Dermis blood vessel endothelial cell (primary cell): ENCODE results near the gene NXNL2. TPM values are rescaled to one million over a fixed set of nuclear protein-coding genes. Genes with fewer than 3 reads are reported as not detected.

ENCODE experiments used
- DNase-seq: peaks from one replicate; pipeline ENCODE4 v3.0.0; 2010
- total RNA-seq: library from RNA; depleted of rRNA; stranded (reverse); fragments of >200 nt; gene quantifications from 2 replicates; pipeline ENCODE4 v1.2.3, GENCODE V29; 2014

NXNL2 gene
- total RNA-seq: 0.28 TPM in 1 of 2 replicates, not detected in the other

DNA sequence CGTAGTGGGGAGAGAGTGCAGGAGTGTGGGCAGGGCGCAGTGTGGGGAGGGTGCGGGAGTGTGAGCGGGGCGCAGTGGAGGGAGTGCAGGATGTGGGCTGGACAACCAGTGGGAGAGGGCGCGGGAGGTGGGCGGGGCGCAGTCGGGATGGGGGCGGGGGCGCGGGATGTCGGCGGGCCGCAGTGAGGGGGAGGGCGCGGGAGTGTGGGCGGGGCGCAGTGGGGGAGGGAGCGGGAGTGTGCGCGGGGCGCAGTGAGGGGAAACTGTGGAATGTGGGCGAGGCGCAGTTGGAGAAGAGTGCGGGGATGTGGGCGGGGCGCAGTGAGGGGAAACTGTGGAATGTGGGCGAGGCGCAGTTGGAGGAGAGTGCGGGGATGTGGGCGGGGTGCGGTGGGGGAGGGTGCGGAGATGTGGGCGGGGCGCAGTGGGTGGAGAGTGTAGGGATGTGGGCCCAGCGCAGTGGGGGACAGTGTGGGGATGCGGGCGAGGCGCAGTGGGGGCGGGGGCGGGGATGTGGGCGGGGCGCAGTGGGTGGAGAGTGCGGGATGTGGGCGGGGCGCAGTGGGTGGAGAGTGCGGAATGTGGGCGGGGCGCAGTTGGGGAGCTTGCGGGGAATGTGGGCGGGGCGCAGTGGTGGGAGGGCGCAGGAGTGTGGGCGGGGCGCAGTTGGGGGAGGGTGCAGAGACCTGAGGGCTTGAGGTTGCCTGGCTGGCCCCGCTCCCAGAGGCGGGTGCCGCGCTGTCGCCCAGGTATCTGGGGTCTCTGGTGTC is at the start of gene NXNL2:
Gene NXNL2, plus strand, starts transcription at position 723 of the 770 bp plus-strand sequence. CDS start 257 bp downstream, outside the sequence.
- DNase-seq: peak; percentile 71

DNA sequence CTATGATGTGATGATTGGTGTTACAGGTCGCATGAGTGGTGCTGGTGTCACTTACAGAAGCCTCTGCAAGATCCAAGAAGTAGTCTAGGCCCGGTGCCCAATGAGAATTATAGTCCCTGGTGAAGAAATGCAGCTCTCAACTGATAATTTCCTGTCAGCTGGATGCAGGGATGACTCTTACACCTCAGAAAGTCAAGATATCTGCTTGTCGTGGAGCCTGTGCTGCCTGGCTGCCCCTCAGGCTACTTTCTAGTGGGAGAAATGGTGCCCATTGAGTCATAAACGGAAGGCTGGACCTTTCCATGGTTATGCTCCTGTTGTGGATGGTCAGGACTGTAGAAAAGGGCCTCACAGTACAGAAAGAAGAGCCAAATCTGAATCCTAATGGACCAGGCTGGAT is 46.8 kb upstream of the NXNL2 start:
- no peak for DNase-seq

DNA sequence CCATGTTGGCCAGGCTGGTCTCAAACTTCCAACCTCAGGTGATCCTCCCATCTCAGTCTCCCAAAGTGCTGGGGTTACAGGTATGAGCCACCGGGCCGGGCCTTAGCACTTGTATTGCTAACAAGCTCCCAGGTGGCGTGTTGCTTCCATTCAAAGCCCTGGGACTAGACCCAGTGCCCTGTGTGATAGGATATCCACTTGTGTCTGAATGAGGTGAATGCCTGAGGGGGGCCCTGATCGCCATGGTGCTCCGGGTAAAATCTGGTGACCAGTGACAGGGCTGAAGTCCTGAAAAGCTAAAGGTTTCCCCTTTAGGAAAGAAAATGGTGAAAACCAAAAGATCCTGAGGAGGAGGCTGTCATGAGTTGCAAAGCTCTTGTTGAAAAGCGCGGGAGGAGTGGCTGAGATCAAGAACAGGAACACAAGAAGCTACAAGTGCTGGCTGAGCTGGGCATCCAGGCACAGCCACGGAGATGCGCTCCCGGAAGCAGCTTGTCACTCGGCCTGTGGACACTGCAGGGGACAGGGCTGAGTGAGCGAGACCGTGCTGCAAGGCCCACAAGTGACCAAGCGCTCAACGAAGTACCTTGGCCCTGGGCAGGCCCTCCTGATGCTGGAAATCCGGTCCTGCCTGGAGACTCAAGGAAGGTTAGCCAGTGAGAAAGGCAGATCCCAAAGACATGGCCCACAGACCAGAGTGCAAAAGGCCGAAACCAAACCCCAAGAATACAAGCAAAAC is 39.8 kb upstream of the NXNL2 start:
- DNase-seq: no peak

DNA sequence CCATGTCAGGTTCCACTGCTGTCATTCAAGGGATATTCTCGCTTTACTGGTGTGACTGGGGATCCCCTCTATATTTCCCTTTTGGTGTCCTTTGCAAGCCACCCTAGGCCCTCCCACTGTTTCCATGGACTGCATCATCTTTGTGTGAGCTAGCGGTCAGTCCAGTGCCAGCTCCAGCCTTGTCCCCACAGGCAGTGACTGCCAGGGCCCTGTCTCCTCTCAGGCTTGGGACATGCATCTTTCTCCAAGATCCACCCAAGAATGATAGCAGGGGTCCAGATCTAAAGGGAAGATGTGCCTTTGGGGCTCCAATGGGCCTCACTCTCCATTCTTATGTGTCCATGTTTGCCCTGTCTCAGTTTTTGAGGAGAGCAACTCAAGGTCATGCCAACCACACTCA is 37.8 kb upstream of the NXNL2 start:
- no peak for DNase-seq

DNA sequence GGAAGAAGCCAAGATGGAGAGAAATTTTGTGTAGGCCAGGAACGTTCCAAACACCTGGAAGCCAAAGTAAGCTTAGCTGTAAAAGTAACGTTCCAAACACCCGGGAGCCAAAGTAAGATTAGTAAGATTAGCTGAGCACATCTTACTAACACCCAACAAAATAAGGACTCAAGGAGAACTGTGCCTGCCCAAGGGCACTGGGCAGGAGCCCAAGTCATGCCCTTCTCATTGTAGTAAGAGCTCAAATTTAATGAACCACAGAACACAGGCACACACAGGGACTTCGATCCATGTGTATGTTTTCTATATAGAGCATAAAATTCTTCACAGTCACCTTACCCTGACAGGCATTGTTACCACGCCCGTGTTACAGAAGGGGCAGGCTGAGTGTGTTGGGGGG is 36.1 kb upstream of the NXNL2 start:
- DNase-seq: no peak

DNA sequence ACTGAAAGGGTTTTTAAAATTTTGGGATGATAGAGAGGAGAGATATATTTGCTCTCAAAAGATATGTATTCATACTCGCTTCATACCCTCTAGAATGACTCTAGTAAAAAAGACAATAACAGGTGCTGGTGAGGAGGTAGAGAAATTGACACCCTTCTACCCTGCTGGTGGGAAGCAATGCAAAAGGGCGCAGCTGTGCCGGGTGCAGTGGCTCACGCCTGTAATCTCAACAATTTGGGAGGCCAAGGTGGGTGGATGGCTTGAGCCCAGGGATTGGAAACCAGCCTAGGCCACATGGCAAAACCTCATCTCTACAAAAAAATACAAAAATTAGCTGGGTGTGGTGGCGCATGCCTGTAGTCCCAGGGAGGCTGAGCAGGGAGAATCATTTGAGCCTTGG is 33.9 kb upstream of the NXNL2 start:
- DNase-seq: no peak

DNA sequence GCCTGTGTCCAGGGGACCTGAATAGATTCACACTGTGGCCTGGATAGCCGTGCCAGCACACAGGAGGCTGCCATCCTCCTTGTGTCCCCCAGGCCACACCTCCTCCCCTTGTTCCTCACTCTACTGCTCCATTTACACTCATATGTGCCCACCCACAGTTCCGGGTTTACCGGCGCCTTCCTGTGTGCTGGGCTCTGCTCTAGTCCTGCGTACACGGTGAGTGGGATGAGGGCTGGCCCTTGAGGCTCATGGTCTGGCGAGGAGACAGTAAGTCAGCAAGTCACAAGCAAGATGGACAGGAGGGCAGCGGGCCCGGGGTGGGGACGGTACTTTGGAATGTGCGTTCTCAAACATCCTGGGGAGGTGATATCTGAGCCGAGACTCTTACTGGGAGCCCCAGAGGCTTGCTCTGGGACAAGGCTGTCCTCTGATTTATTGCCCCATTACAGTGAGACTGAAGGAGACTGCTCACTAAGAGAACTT is 32.4 kb upstream of the NXNL2 start:
- no peak for DNase-seq

DNA sequence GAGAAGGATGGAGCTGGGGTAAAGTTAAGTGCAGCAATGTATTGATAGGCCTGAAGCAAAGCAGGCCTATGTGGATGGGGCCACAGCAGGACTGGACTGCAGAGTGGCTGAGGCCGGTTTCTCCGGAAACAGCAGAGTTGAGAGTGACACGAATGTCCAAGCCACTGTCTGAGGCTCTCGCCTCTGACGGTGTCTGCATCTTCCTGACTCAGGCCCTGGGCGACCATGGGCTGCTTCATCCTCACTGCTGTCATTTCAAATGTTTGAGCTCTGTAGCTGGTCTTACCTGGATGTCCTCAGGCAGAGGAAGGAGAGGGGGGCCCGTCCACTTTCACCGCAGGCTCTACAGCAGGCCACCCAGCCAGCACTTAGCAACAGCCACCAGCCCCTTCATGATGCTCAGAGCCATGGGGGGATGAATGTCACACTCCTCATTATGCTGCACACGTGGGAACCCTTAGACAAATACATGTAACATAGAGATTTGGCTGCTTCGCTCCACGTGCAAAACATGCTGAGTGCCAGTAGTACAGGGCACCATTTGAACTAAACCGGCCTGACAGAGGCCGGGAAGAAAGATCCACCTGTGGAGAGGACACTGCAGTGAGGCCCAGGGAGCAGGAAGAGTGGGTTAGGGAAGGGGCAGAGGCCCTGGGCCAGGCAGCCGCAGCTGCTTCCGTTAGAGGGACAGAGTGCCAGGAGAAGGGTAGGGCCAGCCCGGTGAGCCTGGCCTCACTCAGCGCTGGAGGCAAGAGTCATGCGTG is 31.7 kb upstream of the NXNL2 start:
- DNase-seq: no peak

DNA sequence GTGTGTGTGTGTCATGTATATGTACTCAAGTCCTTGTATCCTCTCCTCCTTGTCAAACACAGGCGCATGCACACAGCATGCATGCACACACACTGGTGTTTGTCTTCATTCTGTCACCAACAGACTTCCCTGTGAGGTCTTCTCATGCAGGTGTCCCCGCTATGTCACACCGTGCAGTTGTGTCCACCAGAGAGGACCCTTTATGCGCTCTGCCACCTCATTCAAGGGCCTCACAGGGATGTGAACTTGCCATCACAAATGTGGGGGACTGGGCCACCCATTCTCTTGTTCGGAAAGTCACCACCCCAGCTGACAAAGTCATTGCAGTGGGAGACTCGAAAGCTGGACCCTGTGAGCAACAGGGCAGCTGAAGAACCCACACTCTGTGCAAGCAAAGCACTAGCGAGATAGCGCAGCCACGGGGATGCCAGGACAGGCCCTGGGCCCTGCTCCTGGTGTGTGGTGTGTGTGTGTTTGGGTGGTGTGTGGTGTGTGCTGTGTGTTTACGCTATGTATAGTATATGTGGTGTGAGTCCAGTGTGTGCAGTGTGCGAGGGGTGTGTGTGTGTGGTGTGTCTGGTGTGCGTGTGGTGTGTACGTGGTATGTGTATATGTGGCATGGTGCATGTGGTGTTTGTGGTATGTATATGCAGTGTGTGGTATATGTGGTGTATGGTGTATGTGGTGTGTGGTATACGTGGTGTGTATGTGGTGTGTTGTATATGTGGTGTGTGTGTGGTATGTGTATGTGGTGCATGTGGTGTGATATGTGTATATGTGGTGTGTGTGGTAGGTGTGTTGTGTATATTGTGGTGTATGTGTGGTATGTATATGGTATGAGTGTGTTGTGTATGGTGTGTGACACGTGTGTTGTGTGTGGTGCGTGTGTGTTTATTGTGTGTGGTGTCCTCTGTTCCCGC is 30.9 kb upstream of the NXNL2 start:
- no peak for DNase-seq

DNA sequence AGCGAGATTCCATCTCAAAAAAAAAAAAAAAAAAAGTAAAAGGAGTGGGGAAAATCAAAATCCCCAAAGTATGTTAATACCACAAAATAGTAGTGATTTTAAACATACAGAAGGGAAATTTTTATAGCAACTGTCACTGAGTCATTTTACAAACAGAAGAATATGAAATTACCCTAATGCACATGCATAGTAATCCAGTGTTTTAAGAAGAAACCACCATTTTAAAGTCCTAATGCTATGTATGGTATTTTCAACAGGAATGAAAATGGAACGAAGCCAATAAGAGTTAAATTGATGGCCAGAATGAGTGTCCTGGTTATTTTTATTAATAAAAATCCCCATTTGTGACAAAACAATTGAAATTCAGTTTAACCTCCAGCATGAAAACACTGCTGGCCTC is 26.7 kb upstream of the NXNL2 start:
- DNase-seq: no peak

DNA sequence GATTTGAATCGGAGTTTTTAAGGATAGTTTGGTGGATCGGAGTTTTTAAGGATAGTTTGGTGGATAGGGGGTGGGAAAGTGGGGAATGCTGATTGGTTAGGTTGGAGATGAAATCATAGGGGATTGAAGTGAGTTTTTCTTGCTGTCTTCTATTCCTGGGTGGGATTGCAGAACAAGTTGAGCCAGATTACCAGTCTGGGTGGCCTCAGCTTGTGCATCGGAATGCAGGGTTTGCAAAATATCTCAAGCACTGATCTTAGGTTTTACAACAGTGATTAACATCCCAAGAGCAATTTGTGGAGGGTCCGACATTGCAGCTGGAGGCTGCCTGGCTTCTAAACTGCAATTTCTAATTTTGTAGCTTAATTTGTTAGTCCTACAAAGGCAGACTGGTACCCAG is 23.1 kb upstream of the NXNL2 start:
- DNase-seq: no peak

DNA sequence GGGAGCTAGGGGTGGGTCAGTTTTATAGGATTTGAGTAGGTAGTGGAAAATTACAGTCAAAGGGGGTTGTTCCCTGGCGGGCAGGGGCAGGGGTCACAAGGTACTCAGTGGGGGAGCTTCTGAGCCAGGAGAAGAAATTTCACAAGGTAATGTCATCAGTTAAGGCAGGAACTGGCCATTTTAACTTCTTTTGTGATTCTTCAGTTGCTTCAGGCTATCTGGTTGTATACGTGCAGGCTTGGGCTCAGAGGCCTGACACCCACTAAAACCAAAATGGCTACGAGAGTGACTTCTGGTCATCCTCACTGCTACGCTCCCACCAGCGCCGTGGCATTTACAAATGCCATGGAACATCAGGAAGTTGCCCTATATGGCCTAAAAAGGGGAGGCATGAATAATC is 20.7 kb upstream of the NXNL2 start:
- DNase-seq: no peak

DNA sequence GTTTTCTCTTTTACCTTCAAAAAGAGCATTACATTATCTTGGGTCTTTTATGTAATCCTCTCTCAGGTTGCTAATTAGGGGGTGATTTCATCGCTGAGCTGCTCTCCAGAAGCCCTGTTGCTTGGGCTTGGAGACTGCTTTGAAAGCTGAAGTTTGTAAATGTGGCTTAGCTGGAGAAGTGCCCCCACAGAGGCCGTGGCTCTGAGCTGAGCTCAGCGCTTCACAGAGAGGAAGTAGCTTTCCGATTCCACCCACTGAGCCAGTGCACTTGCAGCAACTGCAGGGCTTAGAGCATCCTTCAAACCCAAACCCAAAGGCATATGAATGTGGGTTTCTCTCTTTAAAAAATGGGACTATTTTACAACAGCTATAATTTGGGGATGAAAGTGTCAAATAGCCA is 13.7 kb upstream of the NXNL2 start:
- DNase-seq: no peak

DNA sequence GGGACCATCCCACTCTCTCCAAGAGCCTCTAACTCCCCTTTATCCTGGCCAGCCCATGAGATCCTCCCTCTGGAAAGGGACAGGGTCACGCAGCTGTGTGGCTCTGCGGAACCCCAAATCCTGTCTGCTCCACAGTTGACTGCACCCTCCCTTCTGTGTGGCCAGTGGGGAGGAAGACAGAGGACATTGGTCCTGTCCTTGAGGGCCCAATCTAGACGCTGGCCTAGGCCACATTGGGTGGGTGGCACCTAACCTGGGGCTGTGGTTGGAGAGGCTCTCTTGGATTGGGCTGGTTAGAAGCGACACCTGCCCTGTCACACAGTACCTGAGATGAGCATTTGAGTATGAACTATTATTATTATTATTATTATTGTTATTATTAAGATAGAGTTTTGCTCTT is 12.6 kb upstream of the NXNL2 start:
- DNase-seq: no peak

DNA sequence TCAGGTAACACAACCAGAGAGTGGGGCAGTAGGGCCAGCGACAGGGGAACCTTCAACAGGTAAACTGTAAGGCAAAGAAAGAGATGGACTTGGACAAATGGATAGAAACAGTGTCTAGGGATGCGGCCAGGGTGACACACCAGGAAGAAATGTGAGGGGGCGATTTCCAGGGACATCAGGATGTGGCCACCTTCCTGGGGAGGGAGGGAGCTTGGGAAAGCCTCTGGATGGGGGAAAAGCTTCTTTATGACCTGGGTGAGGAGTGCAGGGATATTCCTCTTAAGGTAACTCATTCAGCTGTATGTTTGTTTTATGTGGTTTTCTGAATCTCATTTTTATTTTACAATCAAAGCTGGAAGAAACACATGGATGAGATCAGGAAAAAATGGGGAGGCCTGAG is 11.9 kb upstream of the NXNL2 start:
- DNase-seq: no peak

DNA sequence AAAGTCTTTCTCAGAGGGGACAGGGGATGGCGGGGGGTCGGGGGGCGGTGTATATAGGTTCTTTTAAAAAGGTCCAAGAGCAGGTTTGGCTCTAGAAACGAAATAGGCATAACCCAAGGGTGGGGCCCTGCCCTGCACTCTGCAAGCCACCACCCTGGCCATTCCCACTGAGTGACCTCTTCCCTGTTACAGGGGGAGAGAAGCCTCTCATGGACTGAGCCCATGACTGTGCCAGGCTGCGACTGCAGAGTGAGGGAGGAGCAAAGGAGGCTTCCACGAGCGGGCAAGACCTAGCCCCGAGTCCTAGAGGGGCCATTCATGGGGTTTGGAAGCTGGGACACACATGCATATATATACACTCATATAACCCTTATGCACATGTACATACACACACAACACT is 10.1 kb upstream of the NXNL2 start:
- no peak for DNase-seq

DNA sequence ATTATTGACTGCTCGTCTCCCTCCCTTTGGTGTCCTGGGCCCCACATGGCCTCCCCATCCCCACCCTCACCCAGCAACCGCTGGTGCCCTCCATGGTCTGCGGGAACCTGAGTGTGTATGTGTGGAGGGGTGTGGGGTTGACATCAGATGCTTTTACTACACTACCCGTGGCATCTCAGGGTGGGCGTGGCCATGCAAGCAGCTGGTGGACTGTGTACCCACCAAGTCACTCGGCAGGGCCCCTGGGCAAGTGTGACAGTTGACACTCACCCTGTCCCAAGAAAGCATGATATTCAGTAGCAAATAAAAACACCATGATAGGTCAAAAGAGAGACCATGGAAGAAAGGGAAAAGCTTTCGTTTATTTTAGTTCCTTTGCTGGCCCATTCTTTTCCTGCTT is 7.4 kb upstream of the NXNL2 start:
- no peak for DNase-seq

DNA sequence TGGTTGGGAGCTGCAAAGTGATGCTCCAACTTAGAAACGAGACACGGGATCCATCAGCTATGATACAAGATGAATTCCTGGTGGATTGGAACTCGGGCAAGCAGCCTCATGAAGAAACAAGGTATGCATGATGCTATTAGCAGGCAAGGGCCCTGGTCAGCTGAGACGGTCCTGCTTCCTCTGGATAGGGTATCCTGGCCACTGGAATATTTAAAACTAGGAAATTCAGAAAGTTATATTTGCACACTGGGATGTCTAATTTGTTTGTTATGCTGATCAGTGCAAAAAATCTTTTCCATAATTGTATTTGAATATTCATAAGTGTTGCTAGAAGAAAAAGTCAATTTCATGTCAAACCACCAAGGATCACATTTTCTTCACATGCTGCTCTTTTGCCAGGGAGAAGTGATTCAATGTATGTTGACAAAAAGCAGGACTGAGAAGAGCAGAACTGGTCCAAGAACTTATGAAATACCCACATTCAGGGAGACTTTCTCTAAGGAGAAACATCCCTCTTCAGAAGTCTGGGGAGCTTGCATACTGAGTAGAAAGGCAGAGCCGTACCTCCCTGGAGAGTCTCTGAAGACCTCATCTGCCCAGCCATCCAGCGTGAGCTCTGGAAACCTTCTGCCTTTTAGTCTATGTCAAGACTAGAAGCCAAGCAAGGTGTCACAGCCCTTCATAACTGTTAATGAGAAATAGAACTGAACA is 6.7 kb upstream of the NXNL2 start:
- no peak for DNase-seq

DNA sequence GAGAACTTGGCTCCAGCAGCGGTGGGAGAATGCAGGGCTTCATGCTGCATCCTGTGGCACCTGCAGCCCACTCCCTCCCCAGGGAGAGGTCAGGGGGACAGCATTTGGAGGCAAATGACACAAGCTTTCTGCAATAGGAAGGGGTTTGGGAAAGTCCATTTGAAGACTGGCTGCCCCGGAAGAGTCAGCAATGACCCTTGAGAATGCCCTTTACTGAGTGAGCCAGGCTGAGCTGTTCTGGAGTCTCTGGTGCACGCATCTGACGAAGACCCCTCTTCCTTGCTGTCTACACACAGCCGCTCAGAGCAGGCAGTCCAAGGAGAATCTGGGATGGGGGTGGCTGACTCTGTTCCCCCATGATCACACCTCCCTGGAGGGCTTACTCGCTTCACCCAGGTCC is 5.5 kb upstream of the NXNL2 start:
- DNase-seq: no peak

DNA sequence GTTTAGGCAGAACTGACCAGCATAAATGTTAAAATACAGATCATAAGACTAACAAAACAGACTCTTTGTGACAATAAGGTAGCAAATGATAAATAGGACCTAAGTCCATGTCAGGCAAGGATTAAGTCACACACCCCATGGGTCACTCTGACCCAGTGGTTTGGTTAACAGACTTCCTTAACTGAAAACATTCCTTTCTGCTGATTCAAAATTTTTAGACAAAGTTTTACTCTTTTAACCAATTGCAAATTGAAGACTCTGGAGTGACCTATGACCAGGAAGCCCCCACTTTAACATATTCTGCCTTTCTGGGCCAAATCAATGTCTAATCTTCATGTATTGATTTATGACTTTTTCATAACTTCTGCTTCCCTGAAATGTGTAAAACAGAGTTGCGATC is 4.9 kb upstream of the NXNL2 start:
- DNase-seq: no peak

DNA sequence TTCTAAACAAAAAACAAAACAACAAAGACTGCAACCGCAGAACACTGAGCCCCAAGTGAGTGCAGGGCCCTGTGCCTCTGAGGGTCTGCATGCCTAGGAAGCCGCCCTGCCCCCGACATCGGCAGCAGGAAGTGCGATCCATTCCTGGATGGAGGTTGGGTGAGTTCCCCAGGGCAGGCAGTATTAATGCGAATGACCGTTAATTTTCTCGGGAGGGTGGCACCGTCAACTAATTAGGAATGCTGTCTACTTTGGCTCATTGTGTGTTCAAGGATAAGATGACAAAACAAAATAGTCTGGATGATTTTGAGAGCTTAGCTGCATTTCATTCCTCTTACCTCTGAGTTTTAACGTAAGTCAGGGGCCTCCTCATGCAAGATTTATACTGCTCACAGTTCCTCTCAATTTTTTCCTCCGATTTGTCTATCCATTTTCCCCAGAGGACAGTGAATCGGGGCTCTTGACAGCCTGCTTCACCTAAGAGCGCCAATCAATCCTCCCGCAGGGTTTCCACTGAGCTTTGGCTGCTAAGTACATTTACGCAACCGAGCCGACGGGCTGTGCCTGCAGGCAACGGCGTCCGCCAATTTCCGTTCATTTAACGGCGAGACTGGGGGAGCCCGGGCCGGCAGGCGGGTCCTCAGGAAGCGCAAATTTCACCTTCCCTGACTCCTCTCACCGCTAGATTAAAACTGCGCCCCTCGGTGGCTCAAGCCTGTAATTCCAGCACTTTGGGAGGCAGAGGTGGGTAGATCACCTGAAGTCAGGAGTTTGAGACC is 2.9 kb upstream of the NXNL2 start:
- DNase-seq: peak; percentile 50
